Effector memory CD8-positive, alpha-beta T cell (primary cell): ENCODE measurements around the gene ABLIM1.

Experiments used
- ATAC-seq: fragments of 150-1000 bp; cut with Tn5 transposase; replicated peaks from 2 replicates; pipeline ENCODE4 v1.10.0; 2021; ENCODE audit warnings: mild to moderate bottlenecking, moderate library complexity
- DNase-seq, 3 experiments: peaks; one replicate each; pipeline ENCODE4 v3.0.0; 2021
- H3K27ac Mint-ChIP-seq, 2 donors: one replicate each; pipeline ENCODE4 v1.8.0; 2022; ENCODE audit warnings: mild to moderate bottlenecking in 2 of 2, mixed read lengths in 2 of 2, moderate library complexity in 2 of 2
- H3K27me3 Mint-ChIP-seq, 2 donors: one replicate each; pipeline ENCODE4 v1.8.0; 2022; ENCODE audit warnings: mixed read lengths in 2 of 2
- H3K36me3 Mint-ChIP-seq: one replicate; pipeline ENCODE4 v1.8.0; 2022; ENCODE audit warnings: mild to moderate bottlenecking, moderate library complexity, mixed read lengths; ENCODE audit not compliant: insufficient read depth
- H3K4me1 Mint-ChIP-seq, 2 donors: one replicate each; pipeline ENCODE4 v1.8.0; 2022; ENCODE audit warnings: low read depth in 2 of 2, mixed read lengths in 2 of 2
- H3K4me3 Mint-ChIP-seq, 2 donors: one replicate each; pipeline ENCODE4 v1.8.0; 2022; ENCODE audit warnings: mild to moderate bottlenecking in 2 of 2, mixed read lengths in 2 of 2, moderate library complexity in 2 of 2
- H3K9me3 Mint-ChIP-seq, 2 donors: one replicate each; pipeline ENCODE4 v1.8.0; 2022; ENCODE audit warnings: mixed read lengths in 2 of 2

Gene ABLIM1

GRCh38 chr10:114650266-114650665, 7.8 kb downstream of the ABLIM1 start:
- peaks cover 0 to 5% of the 10 kb centered on the region in 2 donors for H3K27me3 Mint-ChIP-seq
- H3K36me3 Mint-ChIP-seq = no peaks in the 10 kb centered on the region
- H3K27ac Mint-ChIP-seq = no peak overlapping the region
- no peaks in the 10 kb centered on the region for H3K9me3 Mint-ChIP-seq
- DNase-seq (no peak), ATAC-seq (no peak)
- peaks cover 0 to 1% of the 10 kb centered on the region in 2 donors for H3K4me1 Mint-ChIP-seq
- no peak overlapping the region for H3K4me3 Mint-ChIP-seq

- no peak overlapping the region for H3K27ac Mint-ChIP-seq
- H3K27me3 Mint-ChIP-seq = no peaks in the 10 kb centered on the region
- H3K9me3 Mint-ChIP-seq = no peaks in the 10 kb centered on the region
- H3K4me1 Mint-ChIP-seq = peaks cover 0 to 1% of the 10 kb centered on the region in 2 donors
- ATAC-seq = no peak
- DNase-seq = no peak
- H3K4me3 Mint-ChIP-seq = no peak overlapping the region
- no peaks in the 10 kb centered on the region for H3K36me3 Mint-ChIP-seq
These were observed 8.7 kb downstream of the ABLIM1 start for GRCh38 chr10:114649217-114649903.

DNA sequence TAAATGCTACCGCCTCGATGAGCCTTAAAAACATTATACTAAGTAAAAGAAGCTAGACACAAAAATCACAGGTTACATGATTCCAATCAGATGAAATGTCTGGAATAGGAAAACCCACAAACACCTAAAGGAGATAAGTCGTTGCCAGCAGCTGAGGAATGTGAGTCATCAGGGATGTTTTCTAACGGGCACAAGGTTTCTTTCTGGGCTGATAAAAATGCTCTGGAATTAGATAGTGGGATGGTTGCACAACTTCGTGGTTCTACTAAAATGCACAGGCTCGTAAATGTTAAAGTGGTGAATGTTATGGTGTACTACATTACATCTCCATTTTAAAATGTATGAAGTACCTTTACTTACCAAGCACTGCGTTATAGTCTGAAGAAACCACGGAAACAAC, 9.7 kb downstream of the ABLIM1 start:
- Mint-ChIP-seq H3K27ac (no peak overlapping the region), H3K9me3 (no peaks in the 10 kb centered on the region), H3K4me3 (no peak overlapping the region), H3K27me3 (no peaks in the 10 kb centered on the region), H3K4me1 (no peaks in the 10 kb centered on the region), H3K36me3 (no peaks in the 10 kb centered on the region)
- ATAC-seq (no peak), DNase-seq (no peak)

DNA sequence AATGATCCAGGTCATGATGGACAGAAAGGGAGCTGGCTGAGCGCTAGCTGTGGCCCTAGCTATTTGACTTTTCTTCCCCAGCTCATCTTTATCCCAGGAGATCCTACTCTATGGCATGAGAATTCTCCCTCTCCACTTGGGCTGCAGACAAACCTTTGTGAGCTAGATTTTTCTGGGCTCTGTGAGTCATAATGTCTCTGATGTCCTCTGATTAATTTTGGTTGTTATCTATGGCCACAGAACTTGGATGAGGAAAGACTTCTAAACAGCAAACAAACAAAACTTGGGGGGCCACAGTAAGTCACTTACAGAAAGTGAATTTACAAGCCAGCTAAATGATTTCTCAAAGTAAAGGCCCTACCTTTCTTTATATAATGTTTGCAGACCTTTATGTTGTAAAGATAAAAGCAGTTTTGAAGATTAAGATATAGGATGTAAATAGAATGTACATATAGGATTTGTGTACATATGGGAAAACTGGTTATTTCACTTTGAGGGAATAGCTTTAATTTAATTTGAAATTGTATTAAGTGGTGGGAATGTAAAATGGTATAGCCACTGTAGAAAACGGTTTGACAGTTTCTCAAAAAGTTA, 10.4 kb downstream of the ABLIM1 start:
- Mint-ChIP-seq H3K9me3 (no peaks in the 10 kb centered on the region), H3K4me3 (no peak overlapping the region), H3K27ac (no peak overlapping the region), H3K4me1 (no peaks in the 10 kb centered on the region), H3K27me3 (no peaks in the 10 kb centered on the region), H3K36me3 (no peaks in the 10 kb centered on the region)
- no peak for ATAC-seq
- no peak for DNase-seq

- H3K9me3 Mint-ChIP-seq = no peaks in the 10 kb centered on the region
- H3K4me1 Mint-ChIP-seq = no peaks in the 10 kb centered on the region
- no peak overlapping the region for H3K27ac Mint-ChIP-seq
- no peaks in the 10 kb centered on the region for H3K27me3 Mint-ChIP-seq
- ATAC-seq = no peak
- no peak for DNase-seq
- no peak overlapping the region for H3K4me3 Mint-ChIP-seq
- no peaks in the 10 kb centered on the region for H3K36me3 Mint-ChIP-seq
These were observed 11.6 kb downstream of the ABLIM1 start for GRCh38 chr10:114646426-114646825.

- no peaks in the 10 kb centered on the region for H3K36me3 Mint-ChIP-seq
- ATAC-seq (no peak), DNase-seq (no peak)
- no peaks in the 10 kb centered on the region for H3K27me3 Mint-ChIP-seq
- no peaks in the 10 kb centered on the region for H3K4me1 Mint-ChIP-seq
- H3K27ac Mint-ChIP-seq = no peak overlapping the region
- no peak overlapping the region for H3K4me3 Mint-ChIP-seq
- no peaks in the 10 kb centered on the region for H3K9me3 Mint-ChIP-seq
These were observed 12.4 kb downstream of the ABLIM1 start for GRCh38 chr10:114645706-114646105.

- ATAC-seq (no peak), DNase-seq (no peak)
- peak overlapping the region in 1 of 2 donors; percentile 29 for H3K27ac Mint-ChIP-seq
- H3K36me3 Mint-ChIP-seq = no peaks in the 10 kb centered on the region
- H3K4me3 Mint-ChIP-seq = no peak overlapping the region
- no peaks in the 10 kb centered on the region for H3K4me1 Mint-ChIP-seq
- no peaks in the 10 kb centered on the region for H3K9me3 Mint-ChIP-seq
- H3K27me3 Mint-ChIP-seq = no peaks in the 10 kb centered on the region
These were observed 14.9 kb downstream of the ABLIM1 start for GRCh38 chr10:114643158-114643557.

GRCh38 chr10:114642729-114643128, 15.3 kb downstream of the ABLIM1 start:
- H3K4me1 Mint-ChIP-seq = no peaks in the 10 kb centered on the region
- no peaks in the 10 kb centered on the region for H3K27me3 Mint-ChIP-seq
- H3K36me3 Mint-ChIP-seq = no peaks in the 10 kb centered on the region
- no peak for DNase-seq
- peak overlapping the region in 1 of 2 donors; percentile 29 for H3K27ac Mint-ChIP-seq
- no peak for ATAC-seq
- H3K9me3 Mint-ChIP-seq = no peaks in the 10 kb centered on the region
- no peak overlapping the region for H3K4me3 Mint-ChIP-seq

- no peaks in the 10 kb centered on the region for H3K9me3 Mint-ChIP-seq
- ATAC-seq = no peak
- no peak overlapping the region for H3K4me3 Mint-ChIP-seq
- no peak overlapping the region for H3K27ac Mint-ChIP-seq
- no peak for DNase-seq
- H3K27me3 Mint-ChIP-seq = peaks cover 12 to 22% of the 10 kb centered on the region in 2 donors
- no peaks in the 10 kb centered on the region for H3K36me3 Mint-ChIP-seq
- no peaks in the 10 kb centered on the region for H3K4me1 Mint-ChIP-seq
These were observed 19.1 kb downstream of the ABLIM1 start for GRCh38 chr10:114638821-114639625.

DNA sequence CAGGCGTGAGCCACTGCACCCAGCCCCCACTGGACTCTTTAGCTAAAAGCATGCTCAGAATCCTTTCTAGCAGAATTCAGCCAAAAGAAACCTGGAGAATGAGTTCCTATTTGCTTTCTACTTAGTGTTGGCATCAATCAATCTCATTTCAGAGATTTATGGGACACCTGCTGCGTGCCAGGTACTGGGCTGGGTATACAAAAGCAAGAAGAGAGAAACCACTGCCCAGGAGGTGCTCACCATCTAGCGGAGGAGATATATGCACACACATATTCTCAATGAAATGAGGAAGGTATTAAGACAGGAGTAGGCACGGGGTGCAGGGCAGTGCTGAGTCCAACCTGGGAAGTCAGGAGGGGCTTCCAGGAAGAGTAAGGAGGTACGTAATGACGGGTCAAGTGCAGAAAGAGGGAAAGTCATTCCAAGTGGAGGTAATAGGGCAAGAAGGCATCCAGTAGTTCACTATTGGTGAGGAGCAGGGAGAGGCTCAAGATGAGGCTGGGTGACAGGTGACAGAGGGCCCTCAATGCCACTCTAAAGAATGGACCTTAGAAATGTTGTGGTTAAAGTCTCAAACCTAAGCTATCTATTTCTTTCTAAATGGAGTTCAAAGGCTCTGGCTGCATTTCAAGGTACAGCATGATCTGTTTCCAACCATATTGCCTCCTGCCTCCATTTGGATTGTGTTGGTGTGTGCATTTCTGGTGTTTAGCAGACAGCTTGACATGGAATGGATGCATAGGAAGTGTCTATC, 22.1 kb downstream of the ABLIM1 start:
- no peak for ATAC-seq
- peaks cover 12 to 19% of the 10 kb centered on the region in 2 donors for H3K4me1 Mint-ChIP-seq
- no peak for DNase-seq

DNA sequence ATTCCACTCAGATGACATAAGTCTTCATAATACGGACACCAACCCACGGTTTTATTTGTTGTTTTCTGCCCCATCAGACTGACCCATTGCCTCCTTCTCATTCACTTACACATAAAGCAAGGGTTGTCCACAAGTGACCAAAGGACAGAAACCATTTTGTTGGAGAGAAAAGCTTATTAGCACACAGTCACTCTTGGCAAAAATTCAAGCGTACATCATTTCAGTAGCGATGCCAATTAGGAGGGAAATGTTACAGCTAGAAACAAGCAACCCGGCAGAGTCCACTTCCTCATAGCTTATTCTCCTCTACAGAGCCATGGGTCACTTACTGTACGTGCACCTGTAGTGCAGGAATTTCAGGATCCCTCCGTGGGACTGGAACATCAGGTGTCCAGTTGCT, 23.0 kb downstream of the ABLIM1 start:
- Mint-ChIP-seq H3K4me1 (peaks cover 12 to 19% of the 10 kb centered on the region in 2 donors), H3K36me3 (no peaks in the 10 kb centered on the region), H3K27me3 (peaks cover 47 to 62% of the 10 kb centered on the region in 2 donors), H3K4me3 (no peak overlapping the region), H3K27ac (no peak overlapping the region), H3K9me3 (no peaks in the 10 kb centered on the region)
- no peak for ATAC-seq
- no peak for DNase-seq

More for the DNA sequence above, 22.1 kb downstream of the ABLIM1 start:
- Mint-ChIP-seq H3K36me3 (no peaks in the 10 kb centered on the region), H3K27me3 (peaks cover 39 to 53% of the 10 kb centered on the region in 2 donors), H3K4me3 (no peak overlapping the region), H3K27ac (no peak overlapping the region), H3K9me3 (no peaks in the 10 kb centered on the region)

- Mint-ChIP-seq H3K27me3 (peaks cover 52 to 67% of the 10 kb centered on the region in 2 donors), H3K27ac (no peak overlapping the region), H3K36me3 (no peaks in the 10 kb centered on the region), H3K4me1 (peaks cover 12 to 19% of the 10 kb centered on the region in 2 donors), H3K4me3 (no peak overlapping the region), H3K9me3 (no peaks in the 10 kb centered on the region)
- DNase-seq (no peak), ATAC-seq (no peak)
These were observed 23.5 kb downstream of the ABLIM1 start for GRCh38 chr10:114634609-114634979.
